ENCODE data around the gene GDF9. TPM values are rescaled to one million over a fixed set of nuclear protein-coding genes. Genes with fewer than 3 reads are reported as not detected.

The GDF9 gene
- total and polyA plus RNA-seq, 2 donors (not counting 3 experiments of a cell fraction or from before 2014, with no cell fraction given): 0.07 TPM; not detected in 1

GRCh38 chr5:132830436-132831094, 35.7 kb downstream of the GDF9 start, which contains the start of gene SHROOM1:
Gene SHROOM1 (minus strand): TSS chr5:132830647. CDS start chr5:132826140, 4,507 bp downstream.
- peak; percentile 33 for DNase-seq (ENCODE audit: low read depth, low spot score)
- Histone ChIP-seq H3K79me2 (ENCODE audit: control insufficient read depth, insufficient read depth, low read length) (no peaks in the 10 kb centered on the region), H4K20me1 (replicated peaks; ENCODE audit: control insufficient read depth, extremely low read depth, insufficient read depth, low read length) (no peaks in the 10 kb centered on the region), H3K27ac (ENCODE audit: insufficient read depth, low read depth, low read length) (peak within 1 kb of the TSS; percentile 32), H3K9me3 (replicated peaks; ENCODE audit: control insufficient read depth, insufficient read depth, low read length) (no peaks in the 10 kb centered on the region), H3K36me3 (ENCODE audit: control insufficient read depth in 2 of 2, extremely low read depth in 1 of 2, insufficient read depth in 2 of 2, low read length in 2 of 2) (no peaks in the 10 kb centered on the region), H2AFZ (ENCODE audit: low read depth, low read length) (peak within 1 kb of the TSS; percentile 93), H3K4me1 (ENCODE audit: control insufficient read depth, extremely low read depth, insufficient read depth, low read length) (peaks cover 12% of the 10 kb centered on the region), H3K27me3 (ENCODE audit: control insufficient read depth in 2 of 2, insufficient read depth in 2 of 2, low read length in 2 of 2) (no peaks in the 10 kb centered on the region), H3K4me2 (ENCODE audit: insufficient read depth, low read length) (peak within 1 kb of the TSS; percentile 61), H3K4me3 (replicated peaks in 1 of 3; ENCODE audit: insufficient read depth in 1 of 3, low read depth in 1 of 3, low read length in 3 of 3) (peak within 1 kb of the TSS; percentile 41 to 59 (median 49)), H3K9ac (replicated peaks; ENCODE audit: extremely low read depth, insufficient read depth, low read length) (peak within 1 kb of the TSS; percentile 79), H3K9me1 (replicated peaks; ENCODE audit: control insufficient read depth, extremely low read depth, insufficient read depth, low read length) (no peaks in the 10 kb centered on the region)
- intact Hi-C loops (cut with micrococcal nuclease) (loop anchor here (1.0 to 2.0 kb wide), 5 partner anchors 9 to 220 kb away; partner anchors contain the start of genes GDF9 and UQCRQ), dilution Hi-C loops (cut with MboI; ENCODE audit: extremely low pct_ligation_motif_present, low sequenced_read_pairs) (no loop called here)
- FAIRE-seq: peak; percentile 56
- TF ChIP-seq POLR2AphosphoS5 (IDR thresholded peaks at IDR 0.05; ENCODE audit: insufficient read depth, low read depth, low read length) (peak; percentile 58), MYC (IDR thresholded peaks at IDR 0.05; ENCODE audit: low read depth, low read length) (no peak), FOS (IDR thresholded peaks at IDR 0.05; ENCODE audit: borderline replicate concordance, insufficient read depth, low read length) (no peak)
- POLR2A ChIA-PET: interaction anchor here (1.0 kb wide), 1 partner anchor 37 kb away, joined by 3 read pairs; no protein-coding TSS in a partner anchor
- no TSS peak for BruUV-seq (replicated peaks)
- CTCF ChIA-PET: interaction anchor here (0.6 to 9.9 kb wide), 16 partner anchors 9 to 304 kb away, joined by 3 to 122 read pairs (median 4); partner anchors contain the start of genes GDF9, LEAP2 and UQCRQ

- Histone ChIP-seq H3K4me3 (replicated peaks in 1 of 3; ENCODE audit: insufficient read depth in 1 of 3, low read depth in 1 of 3, low read length in 3 of 3) (peak overlapping the region; percentile 41 to 59 (median 49)), H3K36me3 (ENCODE audit: control insufficient read depth in 2 of 2, extremely low read depth in 1 of 2, insufficient read depth in 2 of 2, low read length in 2 of 2) (peaks cover 0 to 2% of the 10 kb centered on the region in 2 experiments), H3K9ac (replicated peaks; ENCODE audit: extremely low read depth, insufficient read depth, low read length) (peak overlapping the region; percentile 79), H3K9me3 (replicated peaks; ENCODE audit: control insufficient read depth, insufficient read depth, low read length) (no peaks in the 10 kb centered on the region), H3K4me1 (ENCODE audit: control insufficient read depth, extremely low read depth, insufficient read depth, low read length) (peaks cover 12% of the 10 kb centered on the region), H3K79me2 (ENCODE audit: control insufficient read depth, insufficient read depth, low read length) (no peaks in the 10 kb centered on the region), H3K27ac (ENCODE audit: insufficient read depth, low read depth, low read length) (peak overlapping the region; percentile 32), H2AFZ (ENCODE audit: low read depth, low read length) (peak overlapping the region; percentile 93), H4K20me1 (replicated peaks; ENCODE audit: control insufficient read depth, extremely low read depth, insufficient read depth, low read length) (no peaks in the 10 kb centered on the region), H3K9me1 (replicated peaks; ENCODE audit: control insufficient read depth, extremely low read depth, insufficient read depth, low read length) (no peaks in the 10 kb centered on the region), H3K27me3 (ENCODE audit: control insufficient read depth in 2 of 2, insufficient read depth in 2 of 2, low read length in 2 of 2) (no peaks in the 10 kb centered on the region), H3K4me2 (ENCODE audit: insufficient read depth, low read length) (peak overlapping the region; percentile 61)
- POLR2A ChIA-PET: interaction anchor here (0.9 to 1.0 kb wide), 2 partner anchors 15 to 37 kb away, joined by 3 read pairs; no protein-coding TSS in a partner anchor
- peak; percentile 46 for FAIRE-seq
- CTCF ChIA-PET: interaction anchor here (0.6 to 9.9 kb wide), 19 partner anchors 10 to 324 kb away, joined by 3 to 122 read pairs (median 3); partner anchors contain the start of genes GDF9, LEAP2 and UQCRQ
- peak; percentile 75 for DNase-seq (ENCODE audit: low read depth, low spot score)
- intact Hi-C loops (cut with micrococcal nuclease): loop anchor here (1.0 to 10.0 kb wide), 6 partner anchors 9 to 535 kb away; partner anchors contain the start of genes GDF9, SLC22A4 and UQCRQ
- no TSS peak for BruUV-seq (replicated peaks)
- TF ChIP-seq GATA2 (IDR thresholded peaks at IDR 0.05; ENCODE audit: insufficient read depth, insufficient read length, low read depth, low read length) (no peak), POLR2A (IDR thresholded peaks at IDR 0.05; ENCODE audit: low read depth, low read length) (peak; percentile 28), CTCF (IDR thresholded peaks at IDR 0.05; ENCODE audit: extremely low read depth in 1 of 2, insufficient read depth in 1 of 2, low read depth in 1 of 2, low read length in 2 of 2) (peak; percentile 92 to 99)
- dilution Hi-C loops (cut with MboI; ENCODE audit: extremely low pct_ligation_motif_present, low sequenced_read_pairs): no loop called here
These were observed 36.4 kb downstream of the GDF9 start for GRCh38 chr5:132829742-132830435.

All from endothelial cell of umbilical vein (primary cell).